Stimulated activated CD8-positive, alpha-beta memory T cell treated with anti-CD3 and anti-CD28 coated beads, Interleukin-7, amount 100 ng/mL, for 48 hours (primary cell): ENCODE results near the gene SOHLH1.

ENCODE experiments used
- DNase-seq, 2 donors: peaks; one replicate each; pipeline ENCODE4 v3.0.0-alpha.2; 2020; ENCODE audit warnings: low read depth in 1 of 2; ENCODE audit errors: extremely low read depth in 1 of 2

Gene SOHLH1

GRCh38 chr9:135662758-135663450 is 36.4 kb downstream of the SOHLH1 start, which contains the start of gene LCN9:
TSS of gene LCN9 (plus strand) at chr9:135663309. CDS start at chr9:135663322, 13 bp downstream.
- DNase-seq, result no peak

GRCh38 chr9:135661816-135662560 is 37.3 kb downstream of the SOHLH1 start:
- DNase-seq, result no peak

- no peak for DNase-seq
These were observed 38.9 kb downstream of the SOHLH1 start for GRCh38 chr9:135660407-135660806.

GRCh38 chr9:135659252-135659651 is 40.0 kb downstream of the SOHLH1 start:
- DNase-seq, result no peak

- no peak for DNase-seq
These were observed 41.9 kb downstream of the SOHLH1 start for GRCh38 chr9:135657416-135657815.

GRCh38 chr9:135655317-135655716 is 44.0 kb downstream of the SOHLH1 start:
- DNase-seq, result no peak

- no peak for DNase-seq
These were observed 48.9 kb downstream of the SOHLH1 start for GRCh38 chr9:135650408-135650807.

GRCh38 chr9:135649508-135649907 is 49.8 kb downstream of the SOHLH1 start:
- DNase-seq, result no peak

GRCh38 chr9:135648494-135649410 is 50.5 kb downstream of the SOHLH1 start:
- no peak for DNase-seq

- DNase-seq, result no peak
These were observed 51.4 kb downstream of the SOHLH1 start for GRCh38 chr9:135647884-135648283.

- DNase-seq, result no peak
These were observed 54.6 kb downstream of the SOHLH1 start for GRCh38 chr9:135644631-135645218.
